ENCODE results near the gene SIGLEC1. TPM values are rescaled to one million over a fixed set of nuclear protein-coding genes. Genes with fewer than 3 reads are reported as not detected.

The SIGLEC1 gene
- total RNA-seq, 2 donors from 2014 or later = 12.2 to 45.5 TPM

DNA sequence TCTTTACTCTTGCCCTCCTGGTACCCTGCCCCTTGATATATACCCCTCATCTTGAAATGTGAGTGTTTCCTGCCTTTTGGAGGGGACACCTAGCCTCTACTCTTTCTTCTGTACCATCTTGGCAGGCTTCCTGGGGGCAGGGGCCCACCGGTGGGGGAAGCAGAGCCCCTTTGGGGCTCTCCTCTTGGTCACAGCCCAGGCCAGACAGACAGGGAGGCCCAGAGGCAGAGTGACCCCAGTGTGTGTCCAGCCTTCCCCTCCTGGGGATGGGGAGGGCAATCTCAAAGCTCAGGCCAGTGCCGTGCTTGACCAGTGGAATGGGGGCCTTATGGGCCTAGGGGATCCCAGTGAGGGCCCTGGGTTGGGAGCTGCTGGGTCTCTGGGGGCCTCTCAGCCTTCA, 34.2 kb downstream of the SIGLEC1 start:
- Histone ChIP-seq H3K36me3 (peaks cover 23% of the 10 kb centered on the region), H3K4me1 (ENCODE audit: control insufficient read depth in 1 of 2, low read depth in 2 of 2) (peaks cover 20 to 47% of the 10 kb centered on the region in 2 donors), H3K27me3 (replicated peaks; ENCODE audit: insufficient read depth) (no peaks in the 10 kb centered on the region), H3K9me3 (no peaks in the 10 kb centered on the region), H3K27ac (peak overlapping the region; percentile 94 to 96), H3K4me3 (no peak overlapping the region)
- DNase-seq (ENCODE audit: low spot score) (no peak), ATAC-seq (ENCODE audit: insufficient number of reproducible peaks, low FRiP score, low read depth) (no peak)
- TF ChIP-seq, protein P1, sequence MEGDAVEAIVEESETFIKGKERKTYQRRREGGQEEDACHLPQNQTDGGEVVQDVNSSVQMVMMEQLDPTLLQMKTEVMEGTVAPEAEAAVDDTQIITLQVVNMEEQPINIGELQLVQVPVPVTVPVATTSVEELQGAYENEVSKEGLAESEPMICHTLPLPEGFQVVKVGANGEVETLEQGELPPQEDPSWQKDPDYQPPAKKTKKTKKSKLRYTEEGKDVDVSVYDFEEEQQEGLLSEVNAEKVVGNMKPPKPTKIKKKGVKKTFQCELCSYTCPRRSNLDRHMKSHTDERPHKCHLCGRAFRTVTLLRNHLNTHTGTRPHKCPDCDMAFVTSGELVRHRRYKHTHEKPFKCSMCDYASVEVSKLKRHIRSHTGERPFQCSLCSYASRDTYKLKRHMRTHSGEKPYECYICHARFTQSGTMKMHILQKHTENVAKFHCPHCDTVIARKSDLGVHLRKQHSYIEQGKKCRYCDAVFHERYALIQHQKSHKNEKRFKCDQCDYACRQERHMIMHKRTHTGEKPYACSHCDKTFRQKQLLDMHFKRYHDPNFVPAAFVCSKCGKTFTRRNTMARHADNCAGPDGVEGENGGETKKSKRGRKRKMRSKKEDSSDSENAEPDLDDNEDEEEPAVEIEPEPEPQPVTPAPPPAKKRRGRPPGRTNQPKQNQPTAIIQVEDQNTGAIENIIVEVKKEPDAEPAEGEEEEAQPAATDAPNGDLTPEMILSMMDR (IDR thresholded peaks at IDR 0.05) = no peak

DNA sequence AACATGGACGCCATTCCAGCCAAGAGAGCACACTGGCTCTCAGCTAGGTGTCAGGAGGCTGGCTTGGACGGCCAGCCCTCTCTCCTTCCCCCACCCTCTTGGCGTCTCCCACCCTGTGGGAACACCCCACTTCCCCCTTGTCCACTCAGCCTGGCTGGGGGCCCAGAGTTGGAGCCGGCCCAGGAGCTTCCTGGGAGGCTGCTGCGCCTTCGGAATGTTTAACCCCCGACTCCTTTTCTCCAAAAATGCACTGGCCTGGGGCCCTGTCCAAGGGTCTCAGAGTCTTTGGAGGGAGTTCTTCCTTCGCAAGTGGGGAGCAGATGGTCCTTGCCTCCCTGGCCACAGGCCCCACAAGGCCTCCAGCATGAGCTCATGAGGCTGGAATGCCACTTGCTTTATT, 34.7 kb downstream of the SIGLEC1 start:
- H3K4me3 ChIP-seq = no peak overlapping the region
- H3K9me3 ChIP-seq = no peaks in the 10 kb centered on the region
- H3K27me3 ChIP-seq (replicated peaks; ENCODE audit: insufficient read depth) = no peaks in the 10 kb centered on the region
- ATAC-seq (ENCODE audit: insufficient number of reproducible peaks, low FRiP score, low read depth) (no peak), DNase-seq (ENCODE audit: low spot score) (no peak)
- TF ChIP-seq, protein P1 (IDR thresholded peaks at IDR 0.05) = no peak
- H3K4me1 ChIP-seq (ENCODE audit: control insufficient read depth in 1 of 2, low read depth in 2 of 2) = peaks cover 20 to 47% of the 10 kb centered on the region in 2 donors
- H3K27ac ChIP-seq = peak overlapping the region; percentile 94 to 96
- peaks cover 27% of the 10 kb centered on the region for H3K36me3 ChIP-seq

DNA sequence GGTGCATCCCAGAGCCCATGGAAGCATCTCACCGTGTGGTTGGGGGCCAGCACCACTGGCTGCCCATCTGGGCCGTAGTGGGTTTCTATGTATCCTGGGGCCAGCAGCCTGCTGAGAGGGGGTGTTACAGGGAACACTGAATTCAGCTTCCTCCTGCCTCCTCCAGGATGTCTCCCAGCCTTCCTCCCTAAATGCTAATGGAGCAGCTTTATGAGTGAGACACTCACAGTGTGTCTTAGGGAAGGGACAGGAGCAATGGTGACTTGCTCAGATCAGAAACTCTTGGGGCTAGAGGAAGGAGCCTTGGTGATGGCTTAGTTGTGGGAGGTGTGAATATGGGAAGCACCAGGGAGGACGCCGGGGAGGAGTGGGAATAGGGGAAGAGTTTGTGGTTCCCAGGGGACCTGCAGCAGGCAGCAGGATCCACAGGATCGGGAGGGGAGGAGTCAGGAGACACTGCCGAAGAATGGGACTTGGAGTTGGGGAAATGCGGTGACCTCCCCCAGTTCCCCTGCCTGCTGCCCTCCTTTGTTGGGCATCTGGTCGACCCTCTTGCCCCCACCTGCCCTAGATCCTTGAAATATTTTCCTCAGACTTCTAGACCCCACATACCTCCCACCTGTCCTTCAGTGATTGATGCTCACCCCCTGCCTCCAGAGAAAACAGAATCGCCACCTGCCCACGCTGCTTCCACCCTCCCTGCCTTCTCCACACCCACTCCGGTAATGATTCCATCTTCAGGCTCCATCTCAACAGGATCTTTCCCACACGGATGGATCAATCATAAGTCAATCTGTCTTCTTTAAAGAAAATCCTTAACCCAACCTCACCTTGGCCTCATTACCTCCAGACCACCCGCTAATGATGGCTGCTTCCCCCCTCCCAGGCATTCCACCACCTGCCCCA, 37.2 kb downstream of the SIGLEC1 start:
- TF ChIP-seq, protein P1 (IDR thresholded peaks at IDR 0.05) = no peak
- ATAC-seq (ENCODE audit: insufficient number of reproducible peaks, low FRiP score, low read depth) = no peak
- H3K36me3 ChIP-seq = peaks cover 38% of the 10 kb centered on the region
- peaks cover 12 to 37% of the 10 kb centered on the region in 2 donors for H3K4me1 ChIP-seq (ENCODE audit: control insufficient read depth in 1 of 2, low read depth in 2 of 2)
- no peak overlapping the region for H3K4me3 ChIP-seq
- no peak for DNase-seq (ENCODE audit: low spot score)
- no peaks in the 10 kb centered on the region for H3K9me3 ChIP-seq
- no peak overlapping the region for H3K27ac ChIP-seq
- H3K27me3 ChIP-seq (replicated peaks; ENCODE audit: insufficient read depth) = no peaks in the 10 kb centered on the region

DNA sequence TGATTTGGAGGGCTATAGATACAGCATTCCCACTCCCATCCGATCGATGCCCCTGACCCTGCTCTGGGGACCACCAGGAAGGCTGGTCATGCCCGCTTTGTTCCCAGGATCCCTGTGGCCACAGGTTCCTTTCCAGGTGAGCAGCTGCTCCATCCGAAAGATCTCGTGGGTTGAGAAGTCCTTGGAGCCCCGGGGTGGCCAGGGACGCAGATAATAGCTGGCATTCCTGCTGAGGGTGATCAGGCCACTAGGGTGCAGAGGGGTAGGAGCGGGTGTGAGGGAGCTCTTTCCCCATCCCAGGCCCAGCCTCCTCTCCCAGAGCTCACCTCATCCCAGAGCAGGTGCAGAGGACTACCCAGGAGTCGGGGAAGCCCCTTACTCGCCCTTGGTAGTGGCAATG, 38.0 kb downstream of the SIGLEC1 start:
- Histone ChIP-seq H3K36me3 (peaks cover 38% of the 10 kb centered on the region), H3K9me3 (no peaks in the 10 kb centered on the region), H3K27me3 (replicated peaks; ENCODE audit: insufficient read depth) (no peaks in the 10 kb centered on the region), H3K4me3 (no peak overlapping the region), H3K4me1 (ENCODE audit: control insufficient read depth in 1 of 2, low read depth in 2 of 2) (peaks cover 8 to 29% of the 10 kb centered on the region in 2 donors), H3K27ac (no peak overlapping the region)
- DNase-seq (ENCODE audit: low spot score) (no peak), ATAC-seq (ENCODE audit: insufficient number of reproducible peaks, low FRiP score, low read depth) (no peak)
- TF ChIP-seq, protein P1 (IDR thresholded peaks at IDR 0.05) = no peak

DNA sequence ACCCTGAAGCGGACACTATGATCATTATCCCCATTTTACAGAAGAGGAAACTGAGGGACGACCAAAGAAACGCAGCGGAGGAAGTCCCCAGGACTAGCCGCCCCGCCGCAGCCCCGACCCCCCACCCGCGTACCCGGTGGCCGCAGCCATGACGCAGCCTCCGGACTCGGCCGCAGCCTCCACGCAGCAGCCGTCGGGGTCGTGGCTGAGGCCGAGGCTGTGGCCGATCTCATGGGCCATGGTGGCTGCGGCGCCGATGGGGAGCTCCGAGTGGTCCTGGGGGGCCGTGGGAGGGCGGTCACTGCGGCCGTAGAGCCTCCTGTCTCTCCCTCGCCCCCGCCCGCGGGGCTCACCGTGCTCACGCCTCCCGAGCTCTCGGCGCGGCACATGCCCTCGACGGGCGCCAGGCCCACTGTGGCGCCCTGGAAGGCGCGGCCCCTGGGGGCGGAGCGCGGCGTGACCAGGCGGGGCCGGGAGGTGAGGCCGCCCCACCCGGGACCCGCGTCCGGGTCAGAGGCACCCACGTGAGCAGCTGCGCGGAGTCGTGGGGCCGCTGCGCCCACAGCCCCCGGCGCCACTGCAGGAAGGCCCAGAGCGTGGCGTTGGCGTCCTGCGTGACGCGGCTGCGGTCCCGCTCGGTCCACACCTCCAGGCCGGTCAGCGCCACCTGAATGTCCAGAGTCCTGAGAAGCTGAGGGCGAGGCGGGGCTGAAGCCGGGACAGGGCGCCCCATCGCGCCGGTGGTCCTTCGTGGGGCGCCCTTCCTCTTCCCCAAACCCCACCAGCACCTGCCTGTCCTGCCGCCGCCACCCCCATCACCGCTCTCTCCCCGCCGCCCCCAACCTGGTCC, 39.0 kb downstream of the SIGLEC1 start:
- no peak for DNase-seq (ENCODE audit: low spot score)
- ATAC-seq (ENCODE audit: insufficient number of reproducible peaks, low FRiP score, low read depth) = no peak
- TF ChIP-seq, protein P1 (IDR thresholded peaks at IDR 0.05) = no peak

More for the DNA sequence above, 39.0 kb downstream of the SIGLEC1 start:
- Histone ChIP-seq H3K36me3 (peaks cover 41% of the 10 kb centered on the region), H3K4me3 (no peak overlapping the region), H3K9me3 (no peaks in the 10 kb centered on the region), H3K27ac (no peak overlapping the region), H3K27me3 (replicated peaks; ENCODE audit: insufficient read depth) (no peaks in the 10 kb centered on the region), H3K4me1 (ENCODE audit: control insufficient read depth in 1 of 2, low read depth in 2 of 2) (peaks cover 8 to 19% of the 10 kb centered on the region in 2 donors)
